CD4-positive, CD25-positive, alpha-beta regulatory T cell (primary cell): Measurements from ENCODE around the gene SLC25A22. TPM values are rescaled to one million over a fixed set of nuclear protein-coding genes. Genes with fewer than 3 reads are reported as not detected.

ENCODE experiments used
- ATAC-seq, 2 donors: fragments of 150-1000 bp; cut with Tn5 transposase; one replicate each; pipeline ENCODE4 v1.10.0; 2021; ENCODE audit warnings: low read depth in 2 of 2, moderate number of reproducible peaks in 2 of 2, moderate library complexity in 1 of 2
- DNase-seq, 3 donors: peaks; one replicate each; pipeline versions ENCODE4 v3.0.0 to v3.0.0-alpha.2; 2012 to 2022; ENCODE audit warnings: mixed read lengths in 1 of 3
- H3K27ac ChIP-seq: one replicate; pipeline ENCODE4 v1.7.0; 2013; ENCODE audit warnings: mild to moderate bottlenecking, low read length; ENCODE audit not compliant: insufficient read depth, poor library complexity, severe bottlenecking
- H3K27me3 ChIP-seq: one replicate; pipeline ENCODE4 v1.7.0; 2013; ENCODE audit warnings: low read length; ENCODE audit not compliant: control insufficient read depth, insufficient read depth
- H3K36me3 ChIP-seq: one replicate; pipeline ENCODE4 v1.7.0; 2013; ENCODE audit warnings: mild to moderate bottlenecking, low read length, moderate library complexity; ENCODE audit not compliant: control insufficient read depth, insufficient read depth
- H3K4me1 ChIP-seq: 2 replicates; pipeline ENCODE4 v1.7.0; 2013; ENCODE audit warnings: mild to moderate bottlenecking, low read length; ENCODE audit not compliant: insufficient read depth, control insufficient read depth, poor library complexity, severe bottlenecking
- H3K4me3 ChIP-seq: one replicate; pipeline ENCODE4 v1.7.0; 2013; ENCODE audit warnings: low read depth, mild to moderate bottlenecking, low read length, moderate library complexity
- H3K9me3 ChIP-seq, 2 experiments: 1 replicate in 1 of 2; 2 replicates in 1 of 2; pipeline ENCODE4 v1.7.0; 2013; ENCODE audit warnings: low read length in 2 of 2, mild to moderate bottlenecking in 1 of 2, moderate library complexity in 1 of 2; ENCODE audit not compliant: control insufficient read depth in 2 of 2
- H3K27ac Mint-ChIP-seq, 3 donors: one replicate each; pipeline ENCODE4 v1.8.0; 2020 to 2022; ENCODE audit warnings: mild to moderate bottlenecking in 3 of 3, mixed read lengths in 3 of 3, moderate library complexity in 2 of 3
- H3K27me3 Mint-ChIP-seq: one replicate; pipeline ENCODE4 v1.8.0; 2022; ENCODE audit warnings: mild to moderate bottlenecking, mixed read lengths
- H3K36me3 Mint-ChIP-seq: one replicate; pipeline ENCODE4 v1.8.0; 2020; ENCODE audit warnings: mixed read lengths
- H3K4me1 Mint-ChIP-seq, 4 donors: one replicate each; pipeline ENCODE4 v1.8.0; 2020 to 2022; ENCODE audit warnings: mixed read lengths in 4 of 4, mild to moderate bottlenecking in 1 of 4
- H3K4me3 Mint-ChIP-seq, 4 donors: one replicate each; pipeline ENCODE4 v1.8.0; 2020 to 2022; ENCODE audit warnings: mild to moderate bottlenecking in 4 of 4, mixed read lengths in 4 of 4, moderate library complexity in 3 of 4
- H3K9me3 Mint-ChIP-seq, 7 donors: one replicate each; pipeline ENCODE4 v1.8.0; 2020 to 2022; ENCODE audit warnings: mixed read lengths in 7 of 7, mild to moderate bottlenecking in 3 of 7, moderate library complexity in 2 of 7
- polyA plus RNA-seq, 4 donors: library from polyadenylated mRNA; unstranded; fragments of 300-500 nt; fragmentation: Illumina TruSeq; gene quantifications; one replicate each; pipeline ENCODE4 v1.2.3, GENCODE V29; 2021
- total RNA-seq: library from RNA; stranded (reverse); gene quantifications from one replicate; pipeline ENCODE4 v1.2.3, GENCODE V29; 2022

SLC25A22 gene
- total and polyA plus RNA-seq, 5 donors from 2014 or later: 5.3 to 20.3 (median 6.6) TPM

DNA sequence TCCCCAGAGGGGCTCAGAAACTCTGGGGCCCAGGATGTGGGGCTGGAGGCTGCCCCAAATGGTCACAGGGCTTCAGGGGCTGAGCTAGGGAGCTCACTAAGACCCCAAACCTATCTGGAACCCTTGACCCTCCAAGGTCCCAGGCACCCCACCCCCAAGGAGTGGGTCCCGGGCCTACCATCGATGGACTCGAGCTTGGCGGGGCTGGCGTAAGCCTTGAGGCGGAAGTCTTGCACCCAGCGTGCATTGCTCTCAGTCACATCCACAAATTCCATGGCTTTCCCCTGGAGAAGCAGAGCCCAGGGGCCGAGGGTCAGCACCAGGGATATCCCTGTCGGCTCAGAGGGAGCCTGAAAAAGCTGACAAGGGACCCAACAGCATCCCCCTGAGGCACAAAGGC lies 24.3 kb downstream of the SLC25A22 start:
- no peaks in the 10 kb centered on the region for H3K36me3 Mint-ChIP-seq
- no peaks in the 10 kb centered on the region for H3K9me3 Mint-ChIP-seq

DNA sequence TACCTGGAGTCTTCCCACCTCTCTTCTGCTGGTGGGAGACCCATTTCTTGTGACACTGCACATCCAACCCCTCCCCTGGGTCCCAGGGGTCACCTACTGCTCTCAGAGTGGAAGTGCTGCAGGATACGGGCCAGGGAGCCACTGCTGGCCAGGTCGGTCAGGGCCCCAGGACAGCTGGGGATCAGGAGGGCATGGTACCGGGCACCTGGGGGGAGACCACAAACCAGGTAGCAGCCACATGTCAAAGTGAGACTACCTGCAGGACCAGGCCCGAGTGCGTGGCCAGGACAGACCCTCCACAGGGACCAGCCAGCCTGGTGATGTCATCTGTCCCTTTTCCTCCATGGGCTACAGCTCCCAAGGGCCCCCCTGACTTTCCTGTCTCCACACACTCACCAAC lies 24.7 kb downstream of the SLC25A22 start:
- H3K27ac Mint-ChIP-seq: no peak overlapping the region
- H3K4me3 Mint-ChIP-seq: peak overlapping the region in 1 of 4 donors; percentile 85
- Histone ChIP-seq H3K27ac (no peak overlapping the region), H3K27me3 (no peaks in the 10 kb centered on the region), H3K4me3 (no peak overlapping the region), H3K4me1 (peaks cover 24% of the 10 kb centered on the region), H3K36me3 (peaks cover 5% of the 10 kb centered on the region), H3K9me3 (no peaks in the 10 kb centered on the region)
- DNase-seq (no peak), ATAC-seq (no peak)
- no peaks in the 10 kb centered on the region for H3K36me3 Mint-ChIP-seq
- no peaks in the 10 kb centered on the region for H3K27me3 Mint-ChIP-seq
- H3K9me3 Mint-ChIP-seq: no peaks in the 10 kb centered on the region
- peaks cover 0 to 25% (median 5%) of the 10 kb centered on the region in 4 donors for H3K4me1 Mint-ChIP-seq

More for the DNA sequence above, 24.3 kb downstream of the SLC25A22 start:
- Histone ChIP-seq H3K9me3 (no peaks in the 10 kb centered on the region), H3K27me3 (no peaks in the 10 kb centered on the region), H3K4me1 (peaks cover 28% of the 10 kb centered on the region), H3K27ac (no peak overlapping the region), H3K4me3 (no peak overlapping the region), H3K36me3 (peaks cover 5% of the 10 kb centered on the region)
- peak overlapping the region in 1 of 4 donors; percentile 85 for H3K4me3 Mint-ChIP-seq
- DNase-seq: no peak
- peaks cover 0 to 26% (median 5%) of the 10 kb centered on the region in 4 donors for H3K4me1 Mint-ChIP-seq
- H3K27ac Mint-ChIP-seq: peak overlapping the region in 1 of 3 donors; percentile 79
- no peaks in the 10 kb centered on the region for H3K27me3 Mint-ChIP-seq
- ATAC-seq: no peak

DNA sequence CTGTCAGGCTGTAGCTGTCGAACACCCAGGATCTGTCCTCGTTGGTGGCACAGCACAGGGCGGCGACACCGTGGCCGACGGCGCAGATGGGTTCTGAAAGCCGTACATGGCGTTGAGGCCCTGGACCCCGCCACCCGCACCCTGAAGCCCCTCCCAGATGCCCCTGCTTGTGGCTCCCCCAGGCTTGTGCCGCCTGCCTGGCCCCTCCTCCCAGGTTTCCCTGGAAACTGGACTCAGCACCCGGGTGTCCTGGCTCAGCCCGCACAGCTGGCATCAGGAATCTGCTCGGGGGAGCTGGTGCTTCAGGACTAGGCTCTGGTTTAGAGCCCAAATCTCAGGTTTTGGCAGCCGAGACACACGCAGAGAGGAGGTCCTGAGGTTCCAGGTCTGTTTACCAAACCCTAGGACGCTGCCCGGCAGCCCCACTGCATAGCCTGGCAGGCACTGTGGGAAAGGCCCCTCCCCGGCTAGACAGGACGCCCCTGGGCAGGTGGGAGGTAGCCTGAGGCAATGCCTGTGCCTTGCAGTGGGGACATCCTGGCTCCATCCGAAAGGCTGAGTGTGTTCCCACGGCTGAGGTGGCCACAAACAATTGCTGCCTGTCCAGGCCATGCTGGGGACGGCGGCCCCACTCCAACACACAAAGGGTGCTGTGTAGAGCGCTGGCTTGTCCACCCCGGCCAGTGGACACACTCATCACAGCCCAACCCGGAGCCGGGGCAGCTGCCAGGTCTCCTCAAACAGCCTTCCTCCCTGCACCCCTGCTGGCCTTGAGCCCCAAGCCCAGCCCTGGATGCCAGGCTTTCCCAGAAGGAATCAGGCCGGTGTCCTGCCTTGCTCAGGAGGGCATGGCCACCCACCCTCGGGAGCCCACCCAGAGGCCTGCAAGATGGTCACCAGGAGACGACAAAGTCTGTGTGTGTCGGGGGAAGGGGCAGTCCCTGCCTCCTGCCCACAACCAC lies 25.4 kb downstream of the SLC25A22 start:
- Histone ChIP-seq H3K9me3 (no peaks in the 10 kb centered on the region), H3K36me3 (peaks cover 5% of the 10 kb centered on the region), H3K27me3 (no peaks in the 10 kb centered on the region), H3K4me1 (peaks cover 17% of the 10 kb centered on the region), H3K4me3 (no peak overlapping the region), H3K27ac (no peak overlapping the region)
- Mint-ChIP-seq H3K27me3 (no peaks in the 10 kb centered on the region), H3K4me1 (peaks cover 0 to 19% (median 5%) of the 10 kb centered on the region in 4 donors), H3K9me3 (no peaks in the 10 kb centered on the region), H3K4me3 (peak overlapping the region in 1 of 4 donors; percentile 38), H3K27ac (no peak overlapping the region), H3K36me3 (no peaks in the 10 kb centered on the region)
- DNase-seq (no peak), ATAC-seq (no peak)

DNA sequence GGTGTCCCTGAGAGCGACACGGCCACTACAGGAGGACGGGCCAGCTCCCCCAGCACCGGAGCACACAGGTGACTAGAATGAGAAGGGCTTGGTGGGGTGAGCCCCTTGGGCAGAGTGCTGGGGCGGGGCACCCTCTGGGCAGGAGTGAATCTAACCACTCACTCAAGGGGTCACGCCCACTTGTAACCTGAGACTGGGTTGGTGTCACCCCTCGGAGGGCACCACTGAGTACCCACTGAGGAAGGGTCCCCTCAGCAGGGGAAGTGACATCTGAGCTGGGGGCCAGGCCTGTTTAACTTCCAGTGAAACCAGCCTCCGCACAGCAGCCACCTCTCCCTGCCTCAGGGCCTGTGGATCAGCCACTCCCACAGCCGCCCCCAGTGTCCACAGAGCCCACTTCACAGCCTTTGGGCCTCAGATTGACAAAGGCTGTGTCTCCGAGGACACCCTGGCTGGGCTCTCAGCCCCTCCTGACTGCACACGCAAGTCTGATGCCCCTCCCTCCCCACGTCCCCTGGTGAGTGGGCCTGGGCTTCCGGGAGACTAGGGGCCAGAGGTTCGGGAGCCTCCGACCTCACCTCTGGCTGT lies 26.4 kb downstream of the SLC25A22 start:
- ATAC-seq (no peak), DNase-seq (no peak)
- no peaks in the 10 kb centered on the region for H3K27me3 ChIP-seq
- Mint-ChIP-seq H3K4me3 (no peak overlapping the region), H3K4me1 (peaks cover 0 to 19% (median 5%) of the 10 kb centered on the region in 4 donors), H3K36me3 (no peaks in the 10 kb centered on the region), H3K27me3 (no peaks in the 10 kb centered on the region), H3K27ac (no peak overlapping the region), H3K9me3 (no peaks in the 10 kb centered on the region)
- peaks cover 15% of the 10 kb centered on the region for H3K4me1 ChIP-seq
- H3K9me3 ChIP-seq: no peaks in the 10 kb centered on the region
- no peak overlapping the region for H3K4me3 ChIP-seq
- H3K27ac ChIP-seq: no peak overlapping the region
- H3K36me3 ChIP-seq: peaks cover 8% of the 10 kb centered on the region

DNA sequence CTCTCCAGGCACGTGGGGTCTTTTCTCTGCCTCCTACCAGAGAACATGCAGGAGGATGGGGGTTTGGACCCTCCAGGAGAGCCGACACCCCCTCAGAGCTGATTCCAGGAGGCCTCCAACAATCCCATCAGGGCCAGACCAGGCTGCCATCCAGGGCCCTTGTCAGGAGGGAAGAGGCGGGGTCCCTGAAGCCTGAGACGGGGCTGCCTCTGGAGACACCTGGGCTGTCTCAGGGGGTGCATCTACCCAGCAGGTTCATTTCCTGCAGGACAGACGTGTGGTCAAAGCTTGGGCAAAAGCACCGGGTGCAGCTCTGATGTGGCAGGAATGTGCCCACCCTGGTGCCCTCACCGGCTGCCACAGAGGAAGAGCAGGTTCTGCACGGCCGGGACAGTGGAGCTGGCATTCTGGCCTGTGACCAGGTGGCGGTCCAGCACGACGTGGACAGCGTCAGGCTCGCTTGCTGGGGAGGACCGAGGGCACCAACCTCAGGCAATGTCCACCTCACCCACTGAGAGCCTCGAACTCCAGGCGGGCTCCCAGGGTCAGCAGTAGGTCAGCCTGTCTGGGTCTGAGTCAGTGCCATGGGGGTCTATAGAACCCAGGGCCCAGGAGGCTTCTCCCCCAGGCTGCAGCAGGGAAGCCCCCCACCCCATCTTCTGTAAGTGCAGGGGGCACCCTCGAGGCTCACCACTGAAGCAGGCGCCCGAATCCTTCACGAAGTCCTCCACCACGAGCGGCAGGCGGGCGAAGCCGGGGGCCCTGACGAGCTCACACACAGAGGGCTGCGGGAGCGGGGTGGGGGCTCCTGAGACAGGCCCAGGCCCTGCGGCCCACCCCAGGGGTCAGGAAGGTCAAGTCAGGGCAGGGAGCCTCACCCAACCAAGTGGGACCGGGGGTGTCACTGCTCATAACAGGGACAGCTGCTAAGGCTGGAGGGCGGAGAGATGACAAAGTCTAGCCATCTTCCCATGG lies 27.2 kb downstream of the SLC25A22 start:
- no peak for DNase-seq
- no peak overlapping the region for H3K4me3 Mint-ChIP-seq
- H3K9me3 ChIP-seq: no peaks in the 10 kb centered on the region
- peaks cover 8% of the 10 kb centered on the region for H3K36me3 ChIP-seq
- no peaks in the 10 kb centered on the region for H3K9me3 Mint-ChIP-seq
- no peak overlapping the region for H3K27ac Mint-ChIP-seq
- H3K36me3 Mint-ChIP-seq: no peaks in the 10 kb centered on the region
- no peak overlapping the region for H3K27ac ChIP-seq
- no peak overlapping the region for H3K4me3 ChIP-seq
- H3K27me3 ChIP-seq: no peaks in the 10 kb centered on the region
- H3K27me3 Mint-ChIP-seq: no peaks in the 10 kb centered on the region
- peaks cover 0 to 12% (median 0%) of the 10 kb centered on the region in 4 donors for H3K4me1 Mint-ChIP-seq
- peaks cover 7% of the 10 kb centered on the region for H3K4me1 ChIP-seq
- no peak for ATAC-seq

DNA sequence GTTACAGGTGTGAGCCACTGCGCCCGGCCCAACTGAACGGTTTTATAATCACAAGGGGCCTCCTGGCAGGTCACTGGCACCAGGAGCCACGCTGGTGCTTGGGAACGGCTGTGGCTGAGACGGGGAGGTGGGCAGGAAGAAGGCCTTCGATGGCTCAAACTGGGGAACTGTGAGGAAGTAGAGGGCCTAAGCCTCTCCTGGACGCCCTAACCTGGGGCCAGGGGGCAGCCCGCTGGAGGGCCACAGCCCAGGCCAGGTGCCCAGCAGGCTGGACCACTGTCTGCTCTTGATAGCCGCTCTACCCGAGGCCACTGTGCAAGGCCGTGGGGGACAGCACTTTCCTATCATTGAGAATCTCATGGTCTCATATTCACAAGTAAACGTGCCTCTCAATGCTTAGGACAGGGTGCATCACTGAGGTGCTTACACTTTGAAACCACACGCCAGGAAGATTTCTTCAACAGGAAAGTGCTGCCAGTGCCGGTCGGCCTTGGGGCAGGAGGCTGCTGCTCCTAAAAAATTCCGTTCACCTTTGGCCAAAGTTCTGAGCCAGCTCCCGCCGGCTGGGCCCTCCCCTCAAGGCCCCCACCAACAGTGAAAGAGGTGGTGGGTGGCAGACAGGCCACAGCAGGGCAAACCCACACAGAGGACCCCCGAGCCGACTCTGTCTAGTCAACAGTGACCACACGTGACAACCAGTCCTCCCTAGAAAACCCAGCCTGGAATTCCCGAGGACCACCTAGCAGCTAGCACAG lies 28.0 kb downstream of the SLC25A22 start:
- Histone ChIP-seq H3K9me3 (no peaks in the 10 kb centered on the region), H3K4me3 (no peak overlapping the region), H3K27ac (no peak overlapping the region), H3K4me1 (no peaks in the 10 kb centered on the region), H3K27me3 (no peaks in the 10 kb centered on the region), H3K36me3 (peaks cover 8% of the 10 kb centered on the region)
- no peak for ATAC-seq
- H3K9me3 Mint-ChIP-seq: no peaks in the 10 kb centered on the region
- peak overlapping the region in 1 of 4 donors; percentile 27 for H3K4me3 Mint-ChIP-seq
- no peak overlapping the region for H3K27ac Mint-ChIP-seq
- H3K36me3 Mint-ChIP-seq: no peaks in the 10 kb centered on the region
- H3K27me3 Mint-ChIP-seq: no peaks in the 10 kb centered on the region
- no peak for DNase-seq
- H3K4me1 Mint-ChIP-seq: peaks cover 0 to 6% (median 0%) of the 10 kb centered on the region in 4 donors

DNA sequence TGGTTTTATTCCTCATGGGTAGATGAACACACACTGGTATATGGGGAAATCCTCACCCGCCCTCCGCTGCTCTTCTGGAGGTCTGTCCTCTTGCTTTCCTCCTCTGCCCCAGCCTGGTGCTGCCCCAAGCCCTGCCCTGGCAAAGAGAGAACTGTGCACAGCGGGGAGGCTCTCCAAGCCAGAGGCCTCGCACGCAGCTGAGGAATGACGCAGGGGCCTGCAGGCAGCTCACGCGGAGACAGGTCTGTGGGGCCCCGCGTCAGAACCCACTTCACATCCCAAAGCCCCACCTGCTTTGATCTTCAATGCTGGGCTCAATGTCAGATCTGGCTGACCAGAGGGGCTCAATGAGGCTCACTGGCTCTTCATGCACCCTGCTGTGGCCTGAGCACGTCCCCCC lies 30.8 kb downstream of the SLC25A22 start:
- Mint-ChIP-seq H3K27me3 (no peaks in the 10 kb centered on the region), H3K4me1 (no peaks in the 10 kb centered on the region), H3K27ac (peak overlapping the region in 1 of 3 donors; percentile 63), H3K36me3 (no peaks in the 10 kb centered on the region), H3K9me3 (no peaks in the 10 kb centered on the region), H3K4me3 (no peak overlapping the region)
- Histone ChIP-seq H3K4me3 (no peak overlapping the region), H3K36me3 (peaks cover 18% of the 10 kb centered on the region), H3K27me3 (no peaks in the 10 kb centered on the region), H3K9me3 (no peaks in the 10 kb centered on the region), H3K27ac (no peak overlapping the region), H3K4me1 (no peaks in the 10 kb centered on the region)
- ATAC-seq: no peak
- no peak for DNase-seq
